PC-9 (cell line): Measurements from ENCODE around the gene COX8A. TPM values are rescaled to one million over a fixed set of nuclear protein-coding genes. Genes with fewer than 3 reads are reported as not detected.

Experiments
- BruUV-seq: library from RNA; stranded (reverse); fragments of 400-500 nt; replicated peaks from 2 replicates; lab custom pipeline; 2021; lab: Mats Ljungman, UMichigan
- CTCF ChIA-PET: fragments of 300-600 bp; sonication (Branson Sonifier 250); formaldehyde crosslinking; loops from one replicate; lab custom pipeline; 2022; ENCODE audit warnings: antibody characterized with exemption; lab: Charles Lee
- POLR2A ChIA-PET: fragments of 300-600 bp; sonication (Branson Sonifier 250); formaldehyde crosslinking; loops from one replicate; lab custom pipeline; 2022; ENCODE audit warnings: antibody characterized with exemption; ENCODE audit not compliant: unreplicated experiment; lab: Charles Lee
- DNase-seq, 2 experiments: peaks; one replicate each; pipeline versions ENCODE4 v3.0.0 to v3.0.0-alpha.2; 2015 to 2022; ENCODE audit warnings: mixed read lengths in 1 of 2
- H2AFZ ChIP-seq: fragments of 200-600 bp; sonication (generic); 2 replicates; pipeline ENCODE4 v1.8.1; 2017; ENCODE audit warnings: antibody characterized with exemption
- H3F3A ChIP-seq: fragments of 200-600 bp; sonication (generic); 2 replicates; pipeline ENCODE4 v1.8.1; 2017; ENCODE audit warnings: antibody characterized with exemption, mild to moderate bottlenecking, low read depth; ENCODE audit not compliant: insufficient read depth
- H3K27ac ChIP-seq: fragments of 200-600 bp; sonication (generic); 2 replicates; pipeline ENCODE4 v1.6.1; 2016; ENCODE audit warnings: mixed run types
- H3K27me3 ChIP-seq: fragments of 200-600 bp; sonication (generic); 2 replicates; pipeline ENCODE4 v1.6.1; 2016; ENCODE audit warnings: low read depth, mixed run types; ENCODE audit not compliant: insufficient read depth
- H3K36me3 ChIP-seq: fragments of 200-600 bp; sonication (generic); 2 replicates; pipeline ENCODE4 v1.6.1; 2016; ENCODE audit warnings: low read depth, mixed run types
- H3K4me1 ChIP-seq: fragments of 200-600 bp; sonication (generic); replicated peaks from 2 replicates; pipeline ENCODE4 v1.6.1; 2016; ENCODE audit warnings: mixed run types; ENCODE audit not compliant: insufficient read depth
- H3K4me2 ChIP-seq: fragments of 200-600 bp; sonication (generic); 2 replicates; pipeline ENCODE4 v1.6.1; 2017; ENCODE audit warnings: mixed run types
- H3K4me3 ChIP-seq: fragments of 200-600 bp; sonication (generic); 2 replicates; pipeline ENCODE4 v1.6.1; 2016; ENCODE audit warnings: mixed run types
- H3K79me2 ChIP-seq: fragments of 200-600 bp; sonication (generic); 2 replicates; pipeline ENCODE4 v1.6.1; 2017; ENCODE audit warnings: low read depth, mixed run types
- H3K9me2 ChIP-seq: fragments of 200-600 bp; sonication (generic); 2 replicates; pipeline ENCODE4 v1.8.1; 2017; ENCODE audit warnings: mild to moderate bottlenecking; ENCODE audit not compliant: insufficient read depth
- H3K9me3 ChIP-seq: fragments of 200-600 bp; sonication (generic); 2 replicates; pipeline ENCODE4 v1.8.1; 2016; ENCODE audit warnings: low read depth; ENCODE audit not compliant: insufficient read depth
- H4K20me1 ChIP-seq: fragments of 200-600 bp; sonication (generic); 2 replicates; pipeline ENCODE4 v1.8.1; 2017; ENCODE audit not compliant: insufficient read depth
- EZH2 ChIP-seq: fragments of 200-600 bp; sonication (generic); IDR thresholded peaks from 2 replicates; pipeline ENCODE4 v1.8.0; 2017; ENCODE audit warnings: antibody characterized with exemption, low read depth
- intact Hi-C: fragments of 100-400 bp; cut with micrococcal nuclease; formaldehyde crosslinking; loops from one replicate; pipeline ENCODE4 v1.10.0; 2022; ENCODE audit not compliant: unreplicated experiment
- total RNA-seq: library from RNA; stranded (reverse); gene quantifications from 2 replicates; pipeline ENCODE4 v1.2.3, GENCODE V29; 2021
- TF ChIP-seq, protein P1 (sequence below): fragments of 200-600 bp; sonication (generic); conservative IDR thresholded peaks from 2 replicates; pipeline ENCODE4 v1.6.1; 2017; ENCODE audit warnings: mixed run types, antibody characterized with exemption, mild to moderate bottlenecking, moderate library complexity

Gene COX8A
- total RNA-seq, 1 experiment from 2014 or later = 547 TPM

DNA sequence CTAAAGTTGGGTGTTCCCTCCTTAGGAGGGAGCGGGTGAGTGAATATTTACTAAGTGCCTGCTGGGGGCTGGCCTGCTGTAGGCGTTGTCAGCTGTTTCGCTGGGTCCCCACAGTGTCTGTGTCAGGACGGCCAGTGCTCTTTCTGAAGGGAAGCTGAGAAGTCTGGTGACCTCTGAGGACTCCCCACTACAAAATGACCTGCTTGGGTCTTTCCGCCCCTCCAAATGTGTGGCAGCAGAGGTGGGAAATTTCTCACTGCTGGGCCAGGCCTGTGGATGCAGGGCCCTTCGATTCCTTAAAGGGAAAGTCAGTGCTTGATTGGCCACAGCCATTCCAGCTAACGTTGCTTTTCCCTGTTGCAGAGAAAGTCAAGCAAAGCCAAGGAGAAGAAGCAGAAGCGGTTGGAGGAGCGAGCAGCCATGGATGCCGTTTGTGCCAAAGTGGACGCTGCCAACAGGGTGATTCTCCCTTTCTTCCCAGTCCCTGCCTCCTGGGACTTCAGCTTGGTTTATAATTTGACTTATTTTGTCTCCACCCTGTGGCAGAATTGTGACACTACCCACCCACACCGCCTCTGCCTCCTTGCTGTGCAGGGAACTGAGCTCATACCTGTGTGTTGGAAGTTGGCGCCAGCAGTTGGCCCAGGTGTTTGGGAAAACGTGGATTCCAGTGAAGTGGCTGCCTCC is 28.8 kb upstream of the COX8A start:
- H2AFZ ChIP-seq = no peak overlapping the region
- H3K9me2 ChIP-seq = no peaks in the 10 kb centered on the region
- peaks cover 31% of the 10 kb centered on the region; the same call in 1 of the 2 replicates for H3F3A ChIP-seq
- no peak overlapping the region for H3K4me2 ChIP-seq
- no peaks in the 10 kb centered on the region for H3K9me3 ChIP-seq
- no peak overlapping the region for H3K4me3 ChIP-seq
- intact Hi-C loops = loop anchor here (1.0 kb wide), 3 partner anchors 73 to 177 kb away; partner anchors contain the start of gene ZFTA
- peaks cover 39% of the 10 kb centered on the region for H3K79me2 ChIP-seq
- ChIA-PET CTCF (interaction anchor here (0.5 to 2.2 kb wide), 14 partner anchors 11 to 410 kb away, joined by 3 to 35 read pairs (median 6); partner anchors contain the start of genes MARK2 and RCOR2), POLR2A (interaction anchor here (0.6 to 0.7 kb wide), 6 partner anchors 14 to 1159 kb away, joined by 3 to 14 read pairs (median 3); no protein-coding TSS in a partner anchor)
- DNase-seq = peak; percentile 66 to 74
- TF ChIP-seq EZH2 = no peak
- TF ChIP-seq, protein P1, sequence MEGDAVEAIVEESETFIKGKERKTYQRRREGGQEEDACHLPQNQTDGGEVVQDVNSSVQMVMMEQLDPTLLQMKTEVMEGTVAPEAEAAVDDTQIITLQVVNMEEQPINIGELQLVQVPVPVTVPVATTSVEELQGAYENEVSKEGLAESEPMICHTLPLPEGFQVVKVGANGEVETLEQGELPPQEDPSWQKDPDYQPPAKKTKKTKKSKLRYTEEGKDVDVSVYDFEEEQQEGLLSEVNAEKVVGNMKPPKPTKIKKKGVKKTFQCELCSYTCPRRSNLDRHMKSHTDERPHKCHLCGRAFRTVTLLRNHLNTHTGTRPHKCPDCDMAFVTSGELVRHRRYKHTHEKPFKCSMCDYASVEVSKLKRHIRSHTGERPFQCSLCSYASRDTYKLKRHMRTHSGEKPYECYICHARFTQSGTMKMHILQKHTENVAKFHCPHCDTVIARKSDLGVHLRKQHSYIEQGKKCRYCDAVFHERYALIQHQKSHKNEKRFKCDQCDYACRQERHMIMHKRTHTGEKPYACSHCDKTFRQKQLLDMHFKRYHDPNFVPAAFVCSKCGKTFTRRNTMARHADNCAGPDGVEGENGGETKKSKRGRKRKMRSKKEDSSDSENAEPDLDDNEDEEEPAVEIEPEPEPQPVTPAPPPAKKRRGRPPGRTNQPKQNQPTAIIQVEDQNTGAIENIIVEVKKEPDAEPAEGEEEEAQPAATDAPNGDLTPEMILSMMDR = peak; percentile 83
- H3K36me3 ChIP-seq = peaks cover 41% of the 10 kb centered on the region
- H3K27ac ChIP-seq = no peak overlapping the region
- H4K20me1 ChIP-seq = peaks cover 37% of the 10 kb centered on the region
- peaks cover 7% of the 10 kb centered on the region; the same call in 1 of the 2 replicates for H3K4me1 ChIP-seq
- BruUV-seq = no TSS peak
- H3K27me3 ChIP-seq = no peaks in the 10 kb centered on the region

DNA sequence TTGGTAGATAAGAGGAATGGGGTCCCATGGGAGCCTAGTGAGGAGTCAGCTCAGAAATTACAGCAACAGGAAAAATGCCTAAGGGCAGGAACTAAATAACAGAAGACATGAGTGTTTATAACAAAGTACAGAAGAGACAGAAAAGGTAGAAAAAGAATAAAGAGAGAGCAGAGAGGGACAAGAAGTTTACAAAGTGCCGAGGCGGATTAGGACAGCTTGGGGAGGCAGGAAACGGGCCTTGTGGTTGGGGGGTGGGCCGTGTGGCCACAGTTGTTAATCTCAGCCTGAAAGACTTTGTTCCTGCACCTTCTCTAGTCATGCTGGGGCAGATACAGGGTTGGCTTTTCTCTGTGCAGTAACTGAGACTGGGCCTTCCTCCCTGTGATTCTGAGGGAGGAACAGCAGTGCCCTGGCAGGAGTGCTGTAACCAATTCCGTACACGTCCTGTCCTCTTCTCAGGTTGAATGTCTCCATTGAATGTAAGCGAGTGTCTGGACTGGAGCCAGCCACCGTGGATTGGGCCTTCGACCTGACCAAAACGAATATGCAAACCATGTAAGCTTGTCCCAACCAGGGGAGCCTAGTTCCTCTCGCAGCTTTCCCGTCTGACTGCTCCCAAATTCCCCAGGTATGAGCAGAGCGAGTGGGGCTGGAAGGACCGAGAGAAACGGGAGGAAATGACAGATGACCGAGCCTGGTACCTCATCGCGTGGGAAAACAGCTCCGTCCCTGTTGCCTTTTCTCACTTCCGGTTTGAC is 22.5 kb upstream of the COX8A start:
- Histone ChIP-seq H3K4me2 (no peak overlapping the region), H3K4me1 (no peaks in the 10 kb centered on the region), H3K4me3 (no peak overlapping the region), H3K9me3 (no peaks in the 10 kb centered on the region), H3K9me2 (no peaks in the 10 kb centered on the region), H3F3A (peaks cover 14% of the 10 kb centered on the region; the same call in 1 of the 2 replicates), H3K79me2 (no peaks in the 10 kb centered on the region), H3K27me3 (no peaks in the 10 kb centered on the region), H2AFZ (no peak overlapping the region), H3K36me3 (peaks cover 27% of the 10 kb centered on the region), H3K27ac (no peak overlapping the region), H4K20me1 (peaks cover 4% of the 10 kb centered on the region)
- POLR2A ChIA-PET = no interaction called here
- intact Hi-C loops = no loop called here
- DNase-seq = no peak
- TF ChIP-seq, protein P1 = no peak
- TF ChIP-seq EZH2 = no peak
- no TSS peak for BruUV-seq
- CTCF ChIA-PET = interaction anchor here (0.5 to 0.6 kb wide), 2 partner anchors 143 to 1057 kb away, joined by 13 to 14 read pairs; no protein-coding TSS in a partner anchor

DNA sequence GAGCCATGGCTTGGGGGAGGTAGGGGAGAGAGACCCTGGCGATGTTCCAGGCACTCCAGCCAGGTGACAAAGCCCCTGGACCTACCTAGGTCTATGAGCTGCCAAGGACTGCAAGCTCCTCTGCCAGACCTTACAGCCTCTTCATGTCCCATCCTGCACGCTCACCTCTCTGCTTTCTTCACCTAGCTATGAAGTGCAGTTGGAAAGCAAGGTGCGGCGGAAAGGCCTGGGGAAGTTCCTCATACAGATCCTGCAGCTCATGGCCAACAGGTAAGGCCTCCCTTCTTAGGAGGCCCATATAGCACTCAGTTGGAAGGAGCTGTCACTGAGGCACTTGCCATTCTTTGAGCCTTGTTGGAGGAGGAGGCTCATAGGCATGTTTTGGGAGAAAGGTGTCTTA is 21.9 kb upstream of the COX8A start:
- Histone ChIP-seq H3K4me1 (no peaks in the 10 kb centered on the region), H3K4me3 (no peak overlapping the region), H3K79me2 (no peaks in the 10 kb centered on the region), H3K36me3 (peaks cover 23% of the 10 kb centered on the region), H3K27ac (no peak overlapping the region), H3F3A (peaks cover 8% of the 10 kb centered on the region; the same call in 1 of the 2 replicates), H4K20me1 (peaks cover 4% of the 10 kb centered on the region), H3K4me2 (no peak overlapping the region), H3K9me3 (no peaks in the 10 kb centered on the region), H3K27me3 (no peaks in the 10 kb centered on the region), H2AFZ (no peak overlapping the region), H3K9me2 (no peaks in the 10 kb centered on the region)
- ChIA-PET POLR2A (interaction anchor here (0.7 kb wide), 1 partner anchor 272 kb away, joined by 4 read pairs; the partner anchor contains the start of gene RTN3), CTCF (no interaction called here)
- DNase-seq = no peak
- BruUV-seq = no TSS peak
- intact Hi-C loops = no loop called here
- no peak for TF ChIP-seq EZH2
- TF ChIP-seq, protein P1 = no peak
